Uterus (tissue), 4 donors: ENCODE data around the gene UBL7. TPM values are rescaled to one million over a fixed set of nuclear protein-coding genes. Genes with fewer than 3 reads are reported as not detected.
A peak's percentile ranks its signal among the peaks of the same experiment; 100 is the strongest.

Source experiments
- DNase-seq, 2 donors: peaks; one replicate each; pipeline ENCODE4 v3.0.0-alpha.2; 2019 to 2020
- H3K27ac ChIP-seq, 2 donors: fragments of 200-600 bp; sonication (generic); 1 replicate in 1 of 2; 2 replicates in 1 of 2; pipeline ENCODE4 v1.5.1; 2016 to 2018
- H3K27me3 ChIP-seq, 2 donors: fragments of 200-600 bp; sonication (generic); one replicate each; pipeline ENCODE4 v1.5.1; 2018 to 2019; ENCODE audit warnings: control low read depth in 1 of 2
- H3K36me3 ChIP-seq, 2 donors: fragments of 200-600 bp; sonication (generic); one replicate each; pipeline ENCODE4 v1.5.1; 2019; ENCODE audit warnings: control low read depth in 1 of 2
- H3K4me1 ChIP-seq, 2 donors: fragments of 200-600 bp; sonication (generic); one replicate each; pipeline ENCODE4 v1.5.1; 2018 to 2019; ENCODE audit warnings: control low read depth in 1 of 2
- H3K4me3 ChIP-seq, 2 donors: fragments of 200-600 bp; sonication (generic); 1 replicate in 1 of 2; 2 replicates in 1 of 2; pipeline ENCODE4 v1.5.1; 2018 to 2019; ENCODE audit warnings: mild to moderate bottlenecking in 1 of 2
- H3K9me3 ChIP-seq, 2 donors: fragments of 200-600 bp; sonication (generic); one replicate each; pipeline ENCODE4 v1.5.1; 2019; ENCODE audit warnings: control low read depth in 1 of 2
- CTCF ChIP-seq, 4 experiments: fragments of 200-600 bp in 2 of 4; fragments of 450-650 bp in 2 of 4; sonication (generic) in 2 of 4; IDR thresholded peaks; one replicate each; pipeline ENCODE4 v1.5.1; 2016 to 2019; ENCODE audit warnings: antibody characterized with exemption in 4 of 4, mild to moderate bottlenecking in 2 of 4, moderate library complexity in 1 of 4
- POLR2A ChIP-seq, 2 donors: fragments of 450-650 bp; IDR thresholded peaks; one replicate each; pipeline ENCODE4 v1.6.1; 2016; ENCODE audit warnings: antibody characterized with exemption in 2 of 2, mild to moderate bottlenecking in 1 of 2, moderate library complexity in 1 of 2
- intact Hi-C: fragments of 100-400 bp; cut with DNase I; formaldehyde crosslinking; loops from one replicate; pipeline ENCODE4 v1.15.1; 2023; ENCODE audit warnings: low total_unique reads
- total RNA-seq, 4 donors: library from RNA; depleted of rRNA in 3 of 4; stranded (reverse); fragments of >200 nt in 3 of 4; gene quantifications; one replicate each; pipeline versions ENCODE4 v1.1.0 to v1.2.4, GENCODE V29; 2014 to 2023
- donor health status: DM: yes; HTN: yes; CAD: no.

The UBL7 gene
- total RNA-seq, 4 donors from 2014 or later, result 15.4 to 60.6 (median 35.7) TPM

DNA sequence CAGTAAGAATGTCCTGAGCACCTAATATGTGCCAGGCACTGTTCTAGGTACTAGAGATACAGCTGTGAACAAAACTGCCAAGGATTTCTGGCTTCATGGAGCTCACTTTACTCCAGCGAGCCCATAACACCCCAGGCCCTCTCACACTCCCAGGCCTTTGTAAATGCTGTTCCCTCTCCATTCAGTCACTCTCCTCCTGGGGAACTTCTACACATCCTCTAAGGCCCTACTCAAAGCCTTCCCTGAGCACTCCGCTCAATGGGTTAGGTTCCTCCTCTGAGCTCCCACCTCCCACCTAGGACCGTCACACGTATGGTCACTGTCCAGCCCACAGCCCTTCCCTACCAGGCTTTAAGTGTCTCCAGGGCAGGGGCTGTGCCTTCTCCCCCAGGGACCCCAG is 54.4 kb downstream of the UBL7 start:
- DNase-seq, result no peak
- Histone ChIP-seq H3K36me3 (no peaks in the 10 kb centered on the region), H3K4me3 (no peak overlapping the region), H3K27ac (peak overlapping the region; percentile 74 to 76), H3K4me1 (no peaks in the 10 kb centered on the region), H3K9me3 (no peaks in the 10 kb centered on the region), H3K27me3 (no peaks in the 10 kb centered on the region)
- TF ChIP-seq CTCF (IDR thresholded peaks at IDR 0.05) (no peak), POLR2A (IDR thresholded peaks at IDR 0.05) (no peak)
- intact Hi-C loops, result no loop called here

DNA sequence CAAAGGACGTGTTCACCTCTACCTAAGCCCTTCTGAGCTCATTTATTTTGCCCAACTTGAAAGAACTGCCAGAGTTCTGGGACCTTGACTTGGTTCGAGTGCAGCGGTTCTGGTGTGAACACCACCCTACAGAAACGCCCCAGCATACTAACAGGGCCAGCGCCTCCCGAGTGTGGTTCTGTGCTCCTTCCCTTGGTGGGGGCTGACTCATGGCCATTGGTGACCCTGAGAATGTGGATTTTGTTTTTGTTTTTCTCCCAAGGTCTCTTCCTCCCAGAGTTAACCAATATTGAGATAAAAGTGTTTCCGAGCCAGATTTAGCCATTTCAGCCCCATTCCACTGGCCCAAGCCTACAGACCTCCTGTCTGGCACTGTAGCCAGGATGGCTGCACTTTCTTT is 55.1 kb downstream of the UBL7 start:
- H3K4me1 ChIP-seq, result no peaks in the 10 kb centered on the region
- H3K9me3 ChIP-seq, result no peaks in the 10 kb centered on the region
- H3K27ac ChIP-seq, result peak overlapping the region; percentile 74 to 76
- TF ChIP-seq POLR2A (IDR thresholded peaks at IDR 0.05), result no peak
- TF ChIP-seq CTCF (IDR thresholded peaks at IDR 0.05), result no peak
- DNase-seq, result no peak
- H3K4me3 ChIP-seq, result no peak overlapping the region
- intact Hi-C loops, result no loop called here
- H3K27me3 ChIP-seq, result no peaks in the 10 kb centered on the region
- no peaks in the 10 kb centered on the region for H3K36me3 ChIP-seq

GRCh38 chr15:74403991-74404563 is 56.9 kb downstream of the UBL7 start:
- Histone ChIP-seq H3K4me3 (no peak overlapping the region), H3K36me3 (no peaks in the 10 kb centered on the region), H3K4me1 (no peaks in the 10 kb centered on the region), H3K27me3 (no peaks in the 10 kb centered on the region), H3K9me3 (no peaks in the 10 kb centered on the region), H3K27ac (no peak overlapping the region)
- intact Hi-C loops, result no loop called here
- TF ChIP-seq POLR2A (IDR thresholded peaks at IDR 0.05), result no peak
- TF ChIP-seq CTCF (IDR thresholded peaks at IDR 0.05), result no peak
- peak in 1 of 2 donors; percentile 66 for DNase-seq

- Histone ChIP-seq H3K27me3 (no peaks in the 10 kb centered on the region), H3K4me1 (no peaks in the 10 kb centered on the region), H3K27ac (no peak overlapping the region), H3K36me3 (no peaks in the 10 kb centered on the region), H3K4me3 (no peak overlapping the region), H3K9me3 (no peaks in the 10 kb centered on the region)
- no peak for DNase-seq
- intact Hi-C loops, result no loop called here
- no peak for TF ChIP-seq CTCF (IDR thresholded peaks at IDR 0.05)
- TF ChIP-seq POLR2A (IDR thresholded peaks at IDR 0.05), result no peak
These were observed 57.4 kb downstream of the UBL7 start for GRCh38 chr15:74403588-74403919.

- Histone ChIP-seq H3K36me3 (no peaks in the 10 kb centered on the region), H3K27me3 (no peaks in the 10 kb centered on the region), H3K27ac (no peak overlapping the region), H3K4me3 (no peak overlapping the region), H3K4me1 (no peaks in the 10 kb centered on the region), H3K9me3 (no peaks in the 10 kb centered on the region)
- DNase-seq, result no peak
- intact Hi-C loops, result no loop called here
- TF ChIP-seq POLR2A (IDR thresholded peaks at IDR 0.05) (no peak), CTCF (IDR thresholded peaks at IDR 0.05) (no peak)
These were observed 57.9 kb downstream of the UBL7 start for GRCh38 chr15:74402873-74403587.
